NB4 (cell line): ENCODE results near the gene SEPHS1.

Source experiments
- POLR2A ChIP-seq: IDR thresholded peaks from 2 replicates; pipeline ENCODE4 v1.6.1; 2011; ENCODE audit warnings: mild to moderate bottlenecking; ENCODE audit not compliant: insufficient read length; ENCODE audit errors: extremely low read depth
- TF ChIP-seq, protein P1 (sequence below): IDR thresholded peaks from one replicate; pipeline ENCODE4 v1.5.1; 2012; ENCODE audit warnings: low read depth, low read length
- TF ChIP-seq, protein P2 (sequence below): IDR thresholded peaks from 2 replicates; pipeline ENCODE4 v1.6.1; 2011; ENCODE audit warnings: low read depth, low read length

DNA sequence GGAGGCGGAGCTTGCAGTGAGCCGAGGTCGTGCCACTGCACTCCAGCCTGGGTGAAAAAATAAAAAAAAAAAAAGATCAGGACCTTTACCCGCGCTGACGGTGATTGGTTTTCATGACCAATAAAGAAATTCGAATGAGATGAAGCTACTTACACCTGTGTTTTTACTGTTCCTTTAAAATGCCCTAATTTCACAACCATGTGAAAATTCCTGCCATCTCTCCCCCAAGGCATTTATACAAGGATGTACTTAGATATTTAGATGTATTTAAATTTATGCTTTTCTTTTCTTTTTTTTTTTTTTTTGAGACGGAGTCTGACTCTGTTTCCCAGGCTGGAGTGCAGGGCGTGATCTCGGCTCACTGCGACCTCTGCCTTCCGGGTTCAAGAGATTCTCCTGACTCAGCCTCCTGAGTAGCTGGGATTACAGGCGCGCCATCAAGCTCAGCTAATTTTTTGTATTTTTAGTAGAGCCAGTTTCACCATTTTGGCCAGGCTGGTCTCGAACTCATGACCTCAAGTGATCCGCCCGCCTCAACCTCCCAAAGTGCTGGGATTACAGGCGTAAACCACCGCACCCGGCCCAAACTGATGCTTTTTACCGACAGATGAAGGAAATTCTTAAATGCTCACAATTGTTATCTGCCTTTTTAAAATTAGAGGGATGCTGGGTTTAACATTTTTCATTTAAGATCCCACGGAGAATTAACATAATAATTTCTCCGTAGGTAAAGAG, 45.1 kb downstream of the SEPHS1 start:
- TF ChIP-seq, protein P1, sequence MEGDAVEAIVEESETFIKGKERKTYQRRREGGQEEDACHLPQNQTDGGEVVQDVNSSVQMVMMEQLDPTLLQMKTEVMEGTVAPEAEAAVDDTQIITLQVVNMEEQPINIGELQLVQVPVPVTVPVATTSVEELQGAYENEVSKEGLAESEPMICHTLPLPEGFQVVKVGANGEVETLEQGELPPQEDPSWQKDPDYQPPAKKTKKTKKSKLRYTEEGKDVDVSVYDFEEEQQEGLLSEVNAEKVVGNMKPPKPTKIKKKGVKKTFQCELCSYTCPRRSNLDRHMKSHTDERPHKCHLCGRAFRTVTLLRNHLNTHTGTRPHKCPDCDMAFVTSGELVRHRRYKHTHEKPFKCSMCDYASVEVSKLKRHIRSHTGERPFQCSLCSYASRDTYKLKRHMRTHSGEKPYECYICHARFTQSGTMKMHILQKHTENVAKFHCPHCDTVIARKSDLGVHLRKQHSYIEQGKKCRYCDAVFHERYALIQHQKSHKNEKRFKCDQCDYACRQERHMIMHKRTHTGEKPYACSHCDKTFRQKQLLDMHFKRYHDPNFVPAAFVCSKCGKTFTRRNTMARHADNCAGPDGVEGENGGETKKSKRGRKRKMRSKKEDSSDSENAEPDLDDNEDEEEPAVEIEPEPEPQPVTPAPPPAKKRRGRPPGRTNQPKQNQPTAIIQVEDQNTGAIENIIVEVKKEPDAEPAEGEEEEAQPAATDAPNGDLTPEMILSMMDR = no peak
- TF ChIP-seq POLR2A = no peak
- TF ChIP-seq, protein P2, sequence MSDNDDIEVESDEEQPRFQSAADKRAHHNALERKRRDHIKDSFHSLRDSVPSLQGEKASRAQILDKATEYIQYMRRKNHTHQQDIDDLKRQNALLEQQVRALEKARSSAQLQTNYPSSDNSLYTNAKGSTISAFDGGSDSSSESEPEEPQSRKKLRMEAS = no peak
